NCI-H774 (cell line): ENCODE data around the gene OR4E1.
"Not testable (repeated sequence)": the region's sequence is repeated elsewhere in the genome, so short reads cannot be mapped to it uniquely, and the experiment has no call there.

Source experiments
- DNase-seq: peaks from one replicate; lab custom pipeline; 2025; lab: John Stamatoyannopoulos, UW

Gene OR4E1

DNA sequence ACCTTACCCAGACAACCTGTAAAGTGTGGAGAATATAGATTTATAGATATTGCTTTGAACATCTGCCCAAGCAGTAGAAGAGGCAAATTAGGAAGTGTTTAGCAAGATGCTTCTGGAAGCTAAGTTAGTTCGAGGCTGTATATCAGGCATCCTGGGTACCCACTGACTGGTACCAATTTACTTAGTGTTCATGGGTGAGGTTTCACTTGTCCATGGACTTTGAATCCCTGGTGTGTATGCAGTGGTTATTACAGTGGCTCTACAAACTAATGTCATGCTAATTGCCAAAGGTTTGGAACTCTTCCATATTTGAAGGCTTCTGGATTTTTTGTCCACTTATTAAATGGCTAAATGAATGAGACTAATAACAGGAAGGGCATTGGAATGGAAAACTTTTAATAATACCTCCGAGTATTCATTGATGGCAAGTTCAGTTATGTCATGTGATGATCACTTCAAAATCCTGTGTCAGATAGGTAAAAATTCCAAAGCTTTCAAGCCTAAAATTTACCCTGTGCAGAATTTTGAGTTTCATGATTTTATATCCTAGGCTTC, 20.2 kb downstream of the OR4E1 start, which contains the start of gene OR4E2:
Gene OR4E2 (plus strand): TSS at position 505 of the 555 bp plus-strand sequence. CDS start 11,248 bp downstream, outside the sequence.
- no peak for DNase-seq

DNA sequence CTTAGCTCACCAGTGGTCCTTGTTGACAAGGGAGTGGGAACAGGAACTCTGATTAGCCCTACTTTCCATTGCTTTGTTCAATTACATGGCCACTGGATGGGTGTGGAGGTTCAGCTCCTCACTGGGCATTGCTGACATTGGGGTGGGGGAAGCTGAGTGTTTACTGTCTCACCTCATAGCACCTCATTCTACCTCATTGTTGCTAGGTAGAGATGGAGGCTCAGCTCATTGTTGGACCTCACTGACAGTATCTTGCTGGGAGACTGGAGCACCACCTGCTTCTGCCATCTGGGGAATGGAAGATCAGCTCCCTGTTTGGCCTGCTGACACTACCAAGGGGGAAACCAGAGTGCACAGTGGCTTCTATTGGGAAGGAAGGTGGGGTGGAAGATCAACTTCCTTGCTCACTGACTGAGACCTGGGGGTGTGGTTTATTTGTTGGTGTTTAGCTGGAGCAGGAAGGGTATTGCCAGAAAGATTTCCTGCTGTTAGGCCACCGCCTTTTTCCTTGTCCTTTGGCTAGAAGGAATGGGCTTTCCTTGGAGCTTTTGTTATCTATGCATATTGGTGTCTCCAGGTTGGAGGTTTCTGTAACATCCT, 21.3 kb downstream of the OR4E1 start:
- DNase-seq: no peak

DNA sequence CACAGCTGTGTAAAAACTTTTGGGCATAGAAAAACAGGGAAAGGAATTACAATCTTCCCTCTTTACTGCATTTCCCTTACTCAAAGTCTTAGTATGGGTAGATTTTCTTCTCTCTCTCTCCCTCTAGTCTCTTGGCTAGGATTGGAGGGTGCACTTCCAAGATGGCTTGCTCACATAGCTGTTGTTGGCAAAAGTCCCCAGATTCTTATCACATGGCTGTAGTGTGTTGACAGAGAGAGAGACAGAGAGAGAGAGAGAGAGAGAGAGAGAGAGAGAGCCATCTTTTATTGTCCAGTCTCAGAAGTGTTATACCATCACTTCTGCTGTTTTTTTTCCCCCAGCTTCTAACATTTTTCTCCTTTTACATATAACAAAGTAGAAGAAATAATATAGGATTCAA, 26.2 kb downstream of the OR4E1 start:
- DNase-seq: no peak

DNA sequence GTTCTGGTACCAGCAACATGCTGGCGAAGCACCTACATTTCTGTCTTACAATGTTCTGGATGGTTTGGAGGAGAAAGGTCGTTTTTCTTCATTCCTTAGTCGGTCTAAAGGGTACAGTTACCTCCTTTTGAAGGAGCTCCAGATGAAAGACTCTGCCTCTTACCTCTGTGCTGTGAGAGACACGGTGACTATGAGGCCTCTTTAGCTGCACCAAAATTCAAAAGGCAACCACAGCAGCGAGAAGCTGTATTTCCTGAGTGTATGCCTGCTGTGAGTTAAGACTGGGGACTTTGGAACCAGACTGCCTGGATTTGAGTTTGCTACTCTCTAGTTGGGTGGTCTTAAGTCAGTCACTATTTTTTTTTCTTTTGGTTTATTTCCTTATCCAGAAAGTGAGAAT, 30.2 kb downstream of the OR4E1 start:
- no peak for DNase-seq

DNA sequence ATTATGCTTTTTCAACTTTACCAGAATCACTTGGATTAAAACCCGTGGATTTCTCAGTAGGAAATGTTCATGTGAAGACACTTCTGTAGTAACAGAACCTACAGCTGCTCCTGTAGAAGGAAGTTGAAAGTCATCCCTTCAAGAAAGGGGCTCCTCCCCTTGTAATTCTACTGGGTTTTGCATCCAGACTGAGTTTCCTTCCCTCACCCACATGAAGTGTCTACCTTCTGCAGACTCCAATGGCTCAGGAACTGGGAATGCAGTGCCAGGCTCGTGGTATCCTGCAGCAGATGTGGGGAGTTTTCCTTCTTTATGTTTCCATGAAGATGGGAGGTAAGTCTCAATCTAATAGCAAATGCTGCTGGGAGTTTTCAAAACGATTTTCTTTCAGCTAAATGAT, 30.9 kb downstream of the OR4E1 start:
- DNase-seq: no peak

DNA sequence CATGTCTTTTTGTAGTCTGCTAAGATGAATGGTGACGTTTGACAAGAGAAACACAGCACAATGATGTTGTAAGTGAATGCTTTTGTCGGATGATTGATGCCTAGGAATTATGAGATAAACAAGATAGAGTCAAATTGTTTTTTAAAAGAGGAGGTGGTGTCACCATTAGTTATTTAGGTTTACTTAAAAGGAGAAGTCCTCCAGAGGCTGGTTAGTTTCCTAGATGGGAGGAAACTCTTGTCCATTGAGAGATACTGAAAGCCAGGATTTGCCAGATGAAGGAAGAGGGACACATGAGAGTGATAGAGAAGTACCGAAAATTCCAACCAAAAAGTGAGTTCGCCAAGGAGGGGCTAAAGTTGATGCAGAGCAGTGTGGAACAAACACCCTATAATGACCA, 38.8 kb downstream of the OR4E1 start, which contains the start of gene OR10G2:
Gene OR10G2 (minus strand): TSS at position 101 of the 400 bp plus-strand sequence. CDS start 98 bp downstream, at position 3.
- no peak for DNase-seq

DNA sequence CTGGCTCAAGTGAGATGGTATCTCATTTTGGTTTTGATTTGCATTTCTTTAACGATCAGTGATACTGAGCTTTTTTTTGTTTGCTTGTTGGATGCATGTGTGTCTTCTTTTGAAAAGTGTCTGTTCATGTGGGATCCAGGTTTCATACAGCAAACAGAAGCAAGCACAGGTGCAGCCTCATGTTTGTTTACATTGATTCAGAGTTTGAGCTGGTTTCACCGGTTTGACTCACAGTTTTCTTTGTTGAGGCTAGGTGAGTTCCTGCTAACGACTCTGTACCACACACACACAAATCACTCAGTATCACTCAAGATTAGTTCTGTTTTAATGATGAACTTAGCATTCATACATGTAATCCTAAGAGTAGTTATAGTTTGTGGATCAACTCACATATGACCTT, 42.5 kb downstream of the OR4E1 start:
- peak; percentile 39 for DNase-seq

DNA sequence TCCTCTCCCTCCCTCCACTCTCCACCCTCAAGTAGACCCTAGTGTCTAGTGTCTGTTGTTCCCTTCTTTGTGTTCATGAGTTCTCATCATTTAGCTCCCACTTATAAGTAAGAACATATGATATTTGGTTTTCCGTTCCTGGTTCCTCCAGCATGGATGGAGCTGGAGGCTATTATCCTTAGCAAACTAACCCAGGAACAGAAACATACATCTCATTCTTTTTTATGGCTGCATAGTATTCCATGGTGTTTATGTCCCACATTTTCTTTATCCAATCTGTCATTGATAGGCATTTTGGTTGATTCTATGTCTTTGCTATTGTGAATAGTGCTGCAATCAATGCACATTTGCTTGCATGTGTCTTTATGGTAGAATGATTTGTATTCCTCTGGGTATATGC, 43.1 kb downstream of the OR4E1 start:
- DNase-seq: not testable (repeated sequence)

DNA sequence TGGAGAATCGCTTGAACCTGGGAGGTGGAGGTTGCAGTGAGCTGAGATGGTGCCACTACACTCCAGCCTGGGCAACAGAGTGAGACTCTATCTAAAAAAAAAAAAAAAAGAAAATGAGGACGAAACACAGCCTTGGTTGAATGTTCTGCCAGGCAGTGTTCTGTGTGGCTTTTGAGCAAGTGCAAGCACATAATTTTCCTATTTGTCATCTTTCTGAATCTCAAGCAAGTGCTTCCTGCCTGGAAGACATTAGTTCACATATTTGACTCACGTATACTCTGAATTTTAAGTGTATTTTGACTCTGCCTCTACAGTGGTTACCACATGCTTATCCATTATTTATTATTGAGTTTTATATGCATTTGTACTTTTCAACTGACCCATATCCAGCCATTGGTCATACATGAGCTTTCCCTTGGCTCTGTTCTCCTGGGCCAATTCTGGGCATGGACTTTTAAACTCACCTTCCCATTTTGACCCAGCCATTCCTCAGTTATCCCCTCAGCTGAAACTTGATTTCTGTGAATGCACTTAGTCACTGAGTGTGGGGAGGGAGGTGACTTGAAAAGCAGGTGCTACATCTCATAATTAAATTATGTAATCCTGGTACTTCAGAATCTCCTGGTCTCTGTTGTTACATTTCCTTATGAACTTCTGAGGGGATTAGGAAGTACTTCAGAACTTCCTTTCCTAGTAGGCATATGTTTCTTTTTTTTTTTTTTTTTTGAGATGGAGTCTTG, 47.0 kb downstream of the OR4E1 start:
- no peak for DNase-seq
